ENCODE data around the gene PLSCR1.

DNA sequence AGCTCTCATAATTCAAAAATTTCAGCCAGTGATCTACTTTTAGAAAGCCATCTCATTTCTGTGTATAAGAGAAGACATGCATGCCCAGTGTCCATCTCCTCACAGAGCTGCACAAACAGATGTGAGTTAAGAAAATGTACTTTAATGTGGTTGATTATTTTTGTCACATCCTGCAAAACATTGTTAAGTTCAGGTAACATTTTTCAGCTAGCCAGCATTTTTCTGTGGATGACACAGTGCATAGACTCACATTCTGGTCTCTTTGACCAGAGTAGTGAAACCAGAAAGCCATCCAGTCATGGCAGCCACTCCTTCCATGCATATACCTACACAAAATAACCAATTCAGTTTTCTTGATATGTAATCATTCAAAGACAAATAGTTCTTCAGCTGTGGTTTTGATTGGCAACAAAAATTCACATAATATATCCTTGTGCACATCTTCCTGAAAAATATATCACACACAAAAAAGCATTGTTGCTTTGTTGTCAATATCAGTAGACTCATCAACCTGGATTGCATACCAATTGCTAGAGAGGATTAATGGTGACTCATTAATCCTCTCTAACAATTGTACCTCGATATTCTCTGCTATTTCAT is 2.1 kb upstream of the PLSCR1 start:
- TF ChIP-seq EZH2 (IDR thresholded peaks at IDR 0.05; ENCODE audit: low read depth, unreplicated experiment) (no peak), POLR2AphosphoS5 (IDR thresholded peaks at IDR 0.05; ENCODE audit: low read depth) (no peak), CREB1 (CRISPR knock-in tag; IDR thresholded peaks at IDR 0.05; ENCODE audit: low read depth) (no peak), ZNF331 (CRISPR knock-in tag; IDR thresholded peaks at IDR 0.05; ENCODE audit: low read depth) (no peak), NANOG (IDR thresholded peaks at IDR 0.05; ENCODE audit: borderline replicate concordance) (no peak), JUNB (IDR thresholded peaks at IDR 0.05; ENCODE audit: unreplicated experiment) (no peak), EZH2phosphoT487 (IDR thresholded peaks at IDR 0.05; ENCODE audit: unreplicated experiment) (no peak)
- TF ChIP-seq, protein P1, sequence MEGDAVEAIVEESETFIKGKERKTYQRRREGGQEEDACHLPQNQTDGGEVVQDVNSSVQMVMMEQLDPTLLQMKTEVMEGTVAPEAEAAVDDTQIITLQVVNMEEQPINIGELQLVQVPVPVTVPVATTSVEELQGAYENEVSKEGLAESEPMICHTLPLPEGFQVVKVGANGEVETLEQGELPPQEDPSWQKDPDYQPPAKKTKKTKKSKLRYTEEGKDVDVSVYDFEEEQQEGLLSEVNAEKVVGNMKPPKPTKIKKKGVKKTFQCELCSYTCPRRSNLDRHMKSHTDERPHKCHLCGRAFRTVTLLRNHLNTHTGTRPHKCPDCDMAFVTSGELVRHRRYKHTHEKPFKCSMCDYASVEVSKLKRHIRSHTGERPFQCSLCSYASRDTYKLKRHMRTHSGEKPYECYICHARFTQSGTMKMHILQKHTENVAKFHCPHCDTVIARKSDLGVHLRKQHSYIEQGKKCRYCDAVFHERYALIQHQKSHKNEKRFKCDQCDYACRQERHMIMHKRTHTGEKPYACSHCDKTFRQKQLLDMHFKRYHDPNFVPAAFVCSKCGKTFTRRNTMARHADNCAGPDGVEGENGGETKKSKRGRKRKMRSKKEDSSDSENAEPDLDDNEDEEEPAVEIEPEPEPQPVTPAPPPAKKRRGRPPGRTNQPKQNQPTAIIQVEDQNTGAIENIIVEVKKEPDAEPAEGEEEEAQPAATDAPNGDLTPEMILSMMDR (conservative IDR thresholded peaks at IDR 0.05; ENCODE audit: low read depth in 2 of 2), result no peak
- TF ChIP-seq, protein P2, sequence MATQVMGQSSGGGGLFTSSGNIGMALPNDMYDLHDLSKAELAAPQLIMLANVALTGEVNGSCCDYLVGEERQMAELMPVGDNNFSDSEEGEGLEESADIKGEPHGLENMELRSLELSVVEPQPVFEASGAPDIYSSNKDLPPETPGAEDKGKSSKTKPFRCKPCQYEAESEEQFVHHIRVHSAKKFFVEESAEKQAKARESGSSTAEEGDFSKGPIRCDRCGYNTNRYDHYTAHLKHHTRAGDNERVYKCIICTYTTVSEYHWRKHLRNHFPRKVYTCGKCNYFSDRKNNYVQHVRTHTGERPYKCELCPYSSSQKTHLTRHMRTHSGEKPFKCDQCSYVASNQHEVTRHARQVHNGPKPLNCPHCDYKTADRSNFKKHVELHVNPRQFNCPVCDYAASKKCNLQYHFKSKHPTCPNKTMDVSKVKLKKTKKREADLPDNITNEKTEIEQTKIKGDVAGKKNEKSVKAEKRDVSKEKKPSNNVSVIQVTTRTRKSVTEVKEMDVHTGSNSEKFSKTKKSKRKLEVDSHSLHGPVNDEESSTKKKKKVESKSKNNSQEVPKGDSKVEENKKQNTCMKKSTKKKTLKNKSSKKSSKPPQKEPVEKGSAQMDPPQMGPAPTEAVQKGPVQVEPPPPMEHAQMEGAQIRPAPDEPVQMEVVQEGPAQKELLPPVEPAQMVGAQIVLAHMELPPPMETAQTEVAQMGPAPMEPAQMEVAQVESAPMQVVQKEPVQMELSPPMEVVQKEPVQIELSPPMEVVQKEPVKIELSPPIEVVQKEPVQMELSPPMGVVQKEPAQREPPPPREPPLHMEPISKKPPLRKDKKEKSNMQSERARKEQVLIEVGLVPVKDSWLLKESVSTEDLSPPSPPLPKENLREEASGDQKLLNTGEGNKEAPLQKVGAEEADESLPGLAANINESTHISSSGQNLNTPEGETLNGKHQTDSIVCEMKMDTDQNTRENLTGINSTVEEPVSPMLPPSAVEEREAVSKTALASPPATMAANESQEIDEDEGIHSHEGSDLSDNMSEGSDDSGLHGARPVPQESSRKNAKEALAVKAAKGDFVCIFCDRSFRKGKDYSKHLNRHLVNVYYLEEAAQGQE (IDR thresholded peaks at IDR 0.05; ENCODE audit: unreplicated experiment), result no peak
